Uterus (tissue), 2 donors: ENCODE results near the gene FGF7.

Experiments
- POLR2A ChIP-seq, 2 donors: fragments of 450-650 bp; IDR thresholded peaks; one replicate each; pipeline ENCODE4 v1.6.1; 2016; ENCODE audit warnings: antibody characterized with exemption in 2 of 2, mild to moderate bottlenecking in 1 of 2, moderate library complexity in 1 of 2
- TF ChIP-seq, protein P1 (sequence below), 4 experiments: fragments of 200-600 bp in 2 of 4; fragments of 450-650 bp in 2 of 4; sonication (generic) in 2 of 4; IDR thresholded peaks; one replicate each; pipeline ENCODE4 v1.5.1; 2016 to 2019; ENCODE audit warnings: antibody characterized with exemption in 4 of 4, mild to moderate bottlenecking in 2 of 4, moderate library complexity in 1 of 4

DNA sequence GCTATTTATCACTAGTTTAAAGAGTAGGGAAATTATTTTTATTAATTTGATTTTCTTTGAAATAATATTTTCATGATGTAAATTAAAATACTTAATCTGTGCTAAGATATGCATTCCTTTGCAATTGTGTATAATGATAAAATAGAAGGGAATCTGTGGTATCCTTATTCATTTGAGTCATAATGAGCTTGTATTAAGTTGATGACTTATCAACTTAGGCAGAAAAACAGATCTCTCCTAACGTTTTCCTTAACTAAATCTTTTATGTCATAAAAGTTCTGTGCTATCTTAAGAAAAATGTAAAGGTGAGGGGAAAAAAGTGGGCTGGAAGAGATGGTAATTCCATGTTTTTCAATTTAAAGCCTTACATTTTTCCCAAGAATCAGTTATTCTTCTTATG, 1.9 kb downstream of the FGF7 start:
- TF ChIP-seq, protein P1, sequence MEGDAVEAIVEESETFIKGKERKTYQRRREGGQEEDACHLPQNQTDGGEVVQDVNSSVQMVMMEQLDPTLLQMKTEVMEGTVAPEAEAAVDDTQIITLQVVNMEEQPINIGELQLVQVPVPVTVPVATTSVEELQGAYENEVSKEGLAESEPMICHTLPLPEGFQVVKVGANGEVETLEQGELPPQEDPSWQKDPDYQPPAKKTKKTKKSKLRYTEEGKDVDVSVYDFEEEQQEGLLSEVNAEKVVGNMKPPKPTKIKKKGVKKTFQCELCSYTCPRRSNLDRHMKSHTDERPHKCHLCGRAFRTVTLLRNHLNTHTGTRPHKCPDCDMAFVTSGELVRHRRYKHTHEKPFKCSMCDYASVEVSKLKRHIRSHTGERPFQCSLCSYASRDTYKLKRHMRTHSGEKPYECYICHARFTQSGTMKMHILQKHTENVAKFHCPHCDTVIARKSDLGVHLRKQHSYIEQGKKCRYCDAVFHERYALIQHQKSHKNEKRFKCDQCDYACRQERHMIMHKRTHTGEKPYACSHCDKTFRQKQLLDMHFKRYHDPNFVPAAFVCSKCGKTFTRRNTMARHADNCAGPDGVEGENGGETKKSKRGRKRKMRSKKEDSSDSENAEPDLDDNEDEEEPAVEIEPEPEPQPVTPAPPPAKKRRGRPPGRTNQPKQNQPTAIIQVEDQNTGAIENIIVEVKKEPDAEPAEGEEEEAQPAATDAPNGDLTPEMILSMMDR (IDR thresholded peaks at IDR 0.05) = no peak
- no peak for TF ChIP-seq POLR2A (IDR thresholded peaks at IDR 0.05)
